Gastroesophageal sphincter (tissue), 3 donors: Measurements from ENCODE around the gene PPP2R5E.

ENCODE experiments used
- EP300 ChIP-seq: sonication (generic); formaldehyde crosslinking; IDR thresholded peaks from one replicate; pipeline ENCODE4 v1.6.1; 2017; ENCODE audit warnings: antibody characterized with exemption, mild to moderate bottlenecking
- TF ChIP-seq, protein P1 (sequence below), 4 experiments: fragments of 200-600 bp in 2 of 4; fragments of 450-650 bp in 2 of 4; sonication (generic) in 1 of 4; IDR thresholded peaks; one replicate each; pipeline ENCODE4 v1.5.1; 2017 to 2019; ENCODE audit warnings: antibody characterized with exemption in 4 of 4, mild to moderate bottlenecking in 2 of 4, moderate library complexity in 2 of 4

DNA sequence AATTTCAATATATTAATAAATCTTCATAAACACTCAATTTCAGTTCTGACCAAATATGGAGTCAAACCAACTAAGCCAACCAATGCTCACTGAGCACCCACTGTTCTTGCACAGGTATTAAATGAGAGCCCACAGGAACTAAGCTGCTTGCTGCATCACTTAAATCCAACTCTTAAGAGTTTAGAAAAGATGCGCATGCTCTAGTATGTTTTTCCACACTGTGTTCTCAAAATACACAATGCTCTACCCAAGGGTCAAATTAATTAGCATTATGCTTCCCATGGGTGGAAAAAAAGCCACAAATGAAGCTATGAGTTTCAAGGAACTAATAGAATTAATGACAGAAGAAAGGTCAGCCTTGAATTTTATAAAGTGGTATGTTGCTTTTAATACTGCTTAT lies 220.7 kb downstream of the PPP2R5E start:
- TF ChIP-seq EP300: no peak
- TF ChIP-seq, protein P1, sequence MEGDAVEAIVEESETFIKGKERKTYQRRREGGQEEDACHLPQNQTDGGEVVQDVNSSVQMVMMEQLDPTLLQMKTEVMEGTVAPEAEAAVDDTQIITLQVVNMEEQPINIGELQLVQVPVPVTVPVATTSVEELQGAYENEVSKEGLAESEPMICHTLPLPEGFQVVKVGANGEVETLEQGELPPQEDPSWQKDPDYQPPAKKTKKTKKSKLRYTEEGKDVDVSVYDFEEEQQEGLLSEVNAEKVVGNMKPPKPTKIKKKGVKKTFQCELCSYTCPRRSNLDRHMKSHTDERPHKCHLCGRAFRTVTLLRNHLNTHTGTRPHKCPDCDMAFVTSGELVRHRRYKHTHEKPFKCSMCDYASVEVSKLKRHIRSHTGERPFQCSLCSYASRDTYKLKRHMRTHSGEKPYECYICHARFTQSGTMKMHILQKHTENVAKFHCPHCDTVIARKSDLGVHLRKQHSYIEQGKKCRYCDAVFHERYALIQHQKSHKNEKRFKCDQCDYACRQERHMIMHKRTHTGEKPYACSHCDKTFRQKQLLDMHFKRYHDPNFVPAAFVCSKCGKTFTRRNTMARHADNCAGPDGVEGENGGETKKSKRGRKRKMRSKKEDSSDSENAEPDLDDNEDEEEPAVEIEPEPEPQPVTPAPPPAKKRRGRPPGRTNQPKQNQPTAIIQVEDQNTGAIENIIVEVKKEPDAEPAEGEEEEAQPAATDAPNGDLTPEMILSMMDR (IDR thresholded peaks at IDR 0.05): no peak
